HepG2 (cell line): ENCODE results near the gene GABRB3. TPM values are rescaled to one million over a fixed set of nuclear protein-coding genes. Genes with fewer than 3 reads are reported as not detected.

Source experiments
- ATAC-seq: fragments of 200-7000 bp; cut with Tn5 transposase; 3 replicates; pipeline ENCODE4 v1.9.1; 2020; ENCODE audit warnings: mild to moderate bottlenecking, moderate library complexity
- BruUV-seq: library from RNA; stranded (reverse); fragments of 400-500 nt; replicated peaks from 2 replicates; lab custom pipeline; 2021; lab: Mats Ljungman, UMichigan
- CTCF ChIA-PET: fragments of 300-600 bp; formaldehyde crosslinking; extraction: SDS; loops from one replicate; lab custom pipeline; 2021; ENCODE audit warnings: low total read pairs, inconsistent platforms, low intra/inter-chr PET ratio; lab: Yijun Ruan, JAX
- POLR2A ChIA-PET: fragments of 350-600 bp; sonication (Branson Sonifier 250); formaldehyde crosslinking; loops from one replicate; lab custom pipeline; 2020; ENCODE audit warnings: antibody characterized with exemption, inconsistent platforms; lab: Yijun Ruan, JAX
- DNase-seq: peaks from one replicate; pipeline ENCODE4 v3.0.0-alpha.2; 2015; ENCODE audit warnings: low spot score
- FAIRE-seq: peaks from 3 replicates; lab custom pipeline; 2011; peaks lifted over from hg19 to GRCh38; lab: Jason Lieb, UNC
- H2AFZ ChIP-seq: one replicate; pipeline ENCODE4 v1.6.1; 2011; ENCODE audit warnings: low read length, inconsistent platforms
- H3K27ac ChIP-seq: fragments of 300-600 bp; 3 replicates; pipeline ENCODE4 v1.8.0; 2011; ENCODE audit warnings: mixed run types, mild to moderate bottlenecking, mixed read lengths, low read length, inconsistent platforms; ENCODE audit not compliant: insufficient read depth; ENCODE audit errors: extremely low read length
- H3K27me3 ChIP-seq, 2 experiments: fragments of 200-600 bp in 1 of 2; 2 replicates in 1 of 2; 3 replicates in 1 of 2; pipeline versions ENCODE4 v1.6.0 to v1.8.0; 2011; ENCODE audit warnings: low read length in 2 of 2, mild to moderate bottlenecking in 2 of 2, moderate library complexity in 2 of 2, inconsistent platforms in 1 of 2; ENCODE audit not compliant: insufficient read depth in 2 of 2, control insufficient read depth in 1 of 2
- H3K36me3 ChIP-seq, 2 experiments: fragments of 200-600 bp in 1 of 2; replicated peaks in 1 of 2; 2 replicates in 1 of 2; 3 replicates in 1 of 2; pipeline versions ENCODE4 v1.5.1 to v1.8.0; 2011; ENCODE audit warnings: low read length in 2 of 2, inconsistent platforms in 1 of 2; ENCODE audit not compliant: insufficient read depth in 2 of 2, control insufficient read depth in 1 of 2
- H3K4me1 ChIP-seq: 2 replicates; pipeline ENCODE4 v1.5.1; 2012; ENCODE audit warnings: low read length, inconsistent platforms; ENCODE audit not compliant: insufficient read depth
- H3K4me2 ChIP-seq: 2 replicates; pipeline ENCODE4 v1.6.0; 2011; ENCODE audit warnings: low read depth, low read length, inconsistent platforms
- H3K4me3 ChIP-seq, 3 experiments: fragments of 200-600 bp in 1 of 3; sonication (generic), shearing (Covaris generic) in 1 of 3; replicated peaks in 1 of 3; 2 replicates each; pipeline ENCODE4 v1.5.1; 2011 to 2016; ENCODE audit warnings: low read length in 3 of 3, inconsistent platforms in 2 of 3, low read depth in 2 of 3, mild to moderate bottlenecking in 2 of 3, control low read depth in 1 of 3, mixed read lengths in 1 of 3; ENCODE audit not compliant: insufficient read depth in 1 of 3
- H3K79me2 ChIP-seq: one replicate; pipeline ENCODE4 v1.6.1; 2011; ENCODE audit warnings: low read length, inconsistent platforms; ENCODE audit not compliant: insufficient read depth
- H3K9ac ChIP-seq: 2 replicates; pipeline ENCODE4 v1.6.0; 2011; ENCODE audit warnings: mild to moderate bottlenecking, low read depth, low read length, inconsistent platforms; ENCODE audit not compliant: insufficient read depth
- H3K9me3 ChIP-seq: 2 replicates; pipeline ENCODE4 v1.5.1; 2012; ENCODE audit warnings: mild to moderate bottlenecking, low read length
- H4K20me1 ChIP-seq: 2 replicates; pipeline ENCODE4 v1.6.0; 2011; ENCODE audit warnings: inconsistent platforms, mild to moderate bottlenecking, low read length, moderate library complexity; ENCODE audit not compliant: insufficient read depth
- ATF6 ChIP-seq: sonication (generic); formaldehyde crosslinking; conservative IDR thresholded peaks from 2 replicates; pipeline ENCODE4 v1.4.0; 2020; ENCODE audit warnings: missing genetic modification reagents
- EHMT2 ChIP-seq: fragments of 200-600 bp; sonication (generic); IDR thresholded peaks from 2 replicates; pipeline ENCODE4 v1.7.0; 2017; ENCODE audit warnings: antibody characterized with exemption, low read depth, low read length, borderline replicate concordance
- ELF3 ChIP-seq: IDR thresholded peaks from 2 replicates; pipeline ENCODE4 v1.6.1; 2016; ENCODE audit warnings: missing genetic modification reagents, missing compliant biosample characterization
- FOXP1 ChIP-seq, 2 experiments: fragments of 450-650 bp in 1 of 2; IDR thresholded peaks; 2 replicates each; pipeline ENCODE4 v1.6.1; 2017 to 2018; ENCODE audit warnings: antibody characterized with exemption in 1 of 2
- JDP2 ChIP-seq: sonication (generic); formaldehyde crosslinking; IDR thresholded peaks from 2 replicates; pipeline ENCODE4 v1.8.1; 2022; ENCODE audit warnings: missing genetic modification reagents, borderline replicate concordance
- KAT8 ChIP-seq: IDR thresholded peaks from 2 replicates; pipeline ENCODE4 v1.6.1; 2016; ENCODE audit warnings: missing genetic modification reagents, missing compliant biosample characterization
- PHF21A ChIP-seq: sonication (generic); formaldehyde crosslinking; IDR thresholded peaks from 2 replicates; pipeline ENCODE4 v1.5.0; 2020; ENCODE audit warnings: mild to moderate bottlenecking, missing genetic modification reagents
- RCOR2 ChIP-seq: IDR thresholded peaks from 2 replicates; pipeline ENCODE4 v1.6.1; 2016; ENCODE audit warnings: missing biosample characterization, missing genetic modification reagents
- RORA ChIP-seq: sonication (generic); formaldehyde crosslinking; IDR thresholded peaks from 2 replicates; pipeline ENCODE4 v1.5.0; 2020; ENCODE audit warnings: mild to moderate bottlenecking, missing genetic modification reagents, moderate library complexity
- SSRP1 ChIP-seq: IDR thresholded peaks from 2 replicates; pipeline ENCODE4 v1.6.1; 2016; ENCODE audit warnings: control low read depth
- ZBTB38 ChIP-seq: sonication (generic); formaldehyde crosslinking; IDR thresholded peaks from 2 replicates; pipeline ENCODE4 v1.5.1; 2020; ENCODE audit warnings: mild to moderate bottlenecking, missing genetic modification reagents
- ZBTB7B ChIP-seq: sonication (generic); formaldehyde crosslinking; IDR thresholded peaks from 2 replicates; pipeline ENCODE4 v1.4.0; 2020; ENCODE audit warnings: missing genetic modification reagents
- ZFP41 ChIP-seq: sonication (generic); formaldehyde crosslinking; IDR thresholded peaks from 2 replicates; pipeline ENCODE4 v1.4.0; 2020; ENCODE audit warnings: mild to moderate bottlenecking, missing genetic modification reagents, borderline replicate concordance
- ZNF230 ChIP-seq: sonication (generic); formaldehyde crosslinking; IDR thresholded peaks from 2 replicates; pipeline ENCODE4 v1.4.0; 2020; ENCODE audit warnings: mild to moderate bottlenecking, missing genetic modification reagents
- ZNF446 ChIP-seq: sonication (generic); formaldehyde crosslinking; IDR thresholded peaks from 2 replicates; pipeline ENCODE4 v1.5.0; 2020; ENCODE audit warnings: mild to moderate bottlenecking, missing genetic modification reagents
- ZNF556 ChIP-seq: sonication (generic); formaldehyde crosslinking; IDR thresholded peaks from 2 replicates; pipeline ENCODE4 v1.4.0; 2020; ENCODE audit warnings: mild to moderate bottlenecking, missing genetic modification reagents, borderline replicate concordance
- ZNF646 ChIP-seq: sonication (generic); formaldehyde crosslinking; IDR thresholded peaks from 2 replicates; pipeline ENCODE4 v1.9.0; 2021; ENCODE audit warnings: mild to moderate bottlenecking, missing genetic modification reagents
- WGBS: methylation state at CpG from one replicate; pipeline ENCODE4 v1.1.6; 2017; ENCODE audit warnings: low lambda C conversion rate; 5-methylcytosine and 5-hydroxymethylcytosine counted together
- in situ Hi-C: cut with HindIII; loops from 2 replicates; pipeline ENCODE4 v1.10.0; 2017; ENCODE audit warnings: low pct_unique_long_range_greater_than_20kb; ENCODE audit not compliant: extremely low pct_ligation_motif_present
- intact Hi-C: fragments of 100-400 bp; cut with micrococcal nuclease; formaldehyde crosslinking; loops from one replicate; pipeline ENCODE4 v1.10.0; 2022; ENCODE audit not compliant: unreplicated experiment
- polyA plus RNA-seq, 8 experiments: library from polyadenylated mRNA; depleted of rRNA in 3 of 8; stranded (reverse) in 7 of 8; unstranded in 1 of 8; fragments of >200 nt; fragmentation: Illumina TruSeq in 4 of 8; extraction: Trizol in 4 of 8; gene quantifications; 2 replicates each; pipeline versions ENCODE4 v1.2.1 to v1.2.3, GENCODE V29; 2011 to 2016; ENCODE audit warnings: low read depth in 4 of 8, missing spikeins in 1 of 8, mixed read lengths in 1 of 8; ENCODE audit not compliant: insufficient read depth in 1 of 8
- total RNA-seq, 5 experiments: library from RNA; depleted of rRNA; stranded (reverse); fragments of >200 nt; fragmentation: Illumina TruSeq; extraction: Trizol; gene quantifications; 2 replicates each; pipeline ENCODE4 v1.2.3, GENCODE V29; 2016; ENCODE audit warnings: low read depth in 1 of 5

GABRB3 gene
- total and polyA plus RNA-seq, 2 of the 13 experiments (the other 11 are each of a cell fraction or from before 2014, with no cell fraction given): not detected

GRCh38 chr15:26521130-26521529 lies 251.7 kb downstream of the GABRB3 start (continued):
- TF ChIP-seq ZNF446 (CRISPR knock-in tag) (no peak), PHF21A (CRISPR knock-in tag) (no peak)

- in situ Hi-C loops (no loop called here), intact Hi-C loops (no loop called here)
- ChIA-PET CTCF (no interaction called here), POLR2A (no interaction called here)
- no peak for ATAC-seq
- Histone ChIP-seq H3K9ac (no peak overlapping the region), H3K36me3 (no peaks in the 10 kb centered on the region), H3K4me2 (no peak overlapping the region), H3K9me3 (peaks cover 89% of the 10 kb centered on the region), H2AFZ (no peak overlapping the region), H3K79me2 (no peaks in the 10 kb centered on the region), H3K27ac (no peak overlapping the region), H3K4me1 (no peaks in the 10 kb centered on the region), H3K27me3 (no peaks in the 10 kb centered on the region; a peak in 1 of 5 replicates), H4K20me1 (no peaks in the 10 kb centered on the region), H3K4me3 (no peak overlapping the region)
- no TSS peak for BruUV-seq
- WGBS: 7% methylated on average over 3 of the region's 6 CpGs
- no peak for DNase-seq
- FAIRE-seq: no peak
- TF ChIP-seq JDP2 (CRISPR knock-in tag) (no peak), ZNF646 (CRISPR knock-in tag) (no peak), ZFP41 (no peak), ELF3 (no peak), ZNF556 (CRISPR knock-in tag) (no peak), ZBTB38 (CRISPR knock-in tag) (no peak), SSRP1 (CRISPR knock-in tag) (no peak), ZBTB7B (CRISPR knock-in tag) (no peak), EHMT2 (no peak), FOXP1 (IDR thresholded peaks at IDR 0.05) (no peak), FOXP1 (CRISPR knock-in tag; IDR thresholded peaks at IDR 0.05) (no peak), RORA (no peak), KAT8 (no peak), ZNF230 (CRISPR knock-in tag) (no peak), ATF6 (CRISPR knock-in tag) (no peak), RCOR2 (CRISPR knock-in tag) (no peak)
Observed at GRCh38 chr15:26518885-26519284, 254.0 kb downstream of the GABRB3 start.
